Posterior vena cava (tissue), 2 donors: ENCODE results near the gene KRT74. TPM values are rescaled to one million over a fixed set of nuclear protein-coding genes. Genes with fewer than 3 reads are reported as not detected.

Source experiments
- DNase-seq: peaks from one replicate; pipeline ENCODE4 v3.0.0-alpha.2; 2020; ENCODE audit warnings: low spot score
- intact Hi-C, 2 donors: fragments of 100-400 bp; cut with DNase I; formaldehyde crosslinking; loops; one replicate each; pipeline versions ENCODE4 v1.14.1 to v1.14.2; 2022 to 2023
- total RNA-seq, 2 donors: library from RNA; stranded (reverse); fragmentation: NEBNext Ultra II Directional; extraction: Animal tissue kit (Norgen Biotek cat#: 25700); gene quantifications; one replicate each; pipeline ENCODE4 v1.2.1, GENCODE V29; 2021
- donor health status: DM: yes; HTN: yes; CAD: no.
- donor health status: DM: yes; HTN: yes; CAD: no.

KRT74 gene
- total RNA-seq, 2 donors from 2014 or later: not detected

DNA sequence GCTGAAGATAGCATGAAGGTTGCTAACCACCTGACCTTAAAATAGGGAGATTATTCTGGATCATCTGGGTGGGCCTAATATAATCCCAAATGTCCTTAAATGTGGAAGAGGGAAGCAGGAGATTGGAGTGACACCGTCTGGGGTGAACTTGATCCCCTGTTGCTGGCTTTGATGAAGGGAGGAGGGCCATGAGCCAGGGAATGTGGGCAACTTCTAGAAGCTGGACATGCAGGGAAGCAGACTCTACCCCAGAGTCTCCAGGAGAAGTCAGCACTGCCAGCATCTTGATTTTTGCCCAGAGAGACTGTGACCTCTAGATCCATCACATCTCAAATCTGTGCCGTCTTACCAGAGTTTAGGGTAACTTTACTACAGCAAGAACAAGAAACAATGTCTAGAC lies 44.2 kb downstream of the KRT74 start:
- intact Hi-C loops: no loop called here
- DNase-seq: no peak

DNA sequence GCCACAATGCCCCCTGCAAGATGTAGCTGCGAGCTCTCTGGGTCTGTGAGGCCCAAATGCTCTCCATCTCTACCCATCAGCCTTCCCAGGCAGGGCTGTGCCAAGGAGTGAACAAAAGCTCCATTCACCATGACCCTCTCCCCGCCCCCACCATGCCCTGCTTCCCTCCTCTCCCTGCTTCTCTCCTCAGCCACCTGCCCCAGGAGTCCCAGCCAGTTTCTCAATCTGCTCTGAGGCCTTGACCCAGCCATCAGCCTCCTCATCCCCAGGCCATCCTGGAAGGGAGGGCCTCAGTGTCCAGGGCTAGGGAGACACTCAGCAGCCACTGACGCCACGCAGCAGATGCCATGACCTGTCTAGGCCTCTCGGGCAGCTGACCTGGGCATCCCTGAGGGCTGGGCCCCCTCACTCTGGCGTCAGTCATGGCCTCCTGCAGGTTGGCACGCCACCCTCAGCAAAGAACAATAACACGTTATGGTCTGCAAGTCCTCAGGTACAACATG lies 45.0 kb downstream of the KRT74 start:
- intact Hi-C loops: no loop called here
- no peak for DNase-seq

DNA sequence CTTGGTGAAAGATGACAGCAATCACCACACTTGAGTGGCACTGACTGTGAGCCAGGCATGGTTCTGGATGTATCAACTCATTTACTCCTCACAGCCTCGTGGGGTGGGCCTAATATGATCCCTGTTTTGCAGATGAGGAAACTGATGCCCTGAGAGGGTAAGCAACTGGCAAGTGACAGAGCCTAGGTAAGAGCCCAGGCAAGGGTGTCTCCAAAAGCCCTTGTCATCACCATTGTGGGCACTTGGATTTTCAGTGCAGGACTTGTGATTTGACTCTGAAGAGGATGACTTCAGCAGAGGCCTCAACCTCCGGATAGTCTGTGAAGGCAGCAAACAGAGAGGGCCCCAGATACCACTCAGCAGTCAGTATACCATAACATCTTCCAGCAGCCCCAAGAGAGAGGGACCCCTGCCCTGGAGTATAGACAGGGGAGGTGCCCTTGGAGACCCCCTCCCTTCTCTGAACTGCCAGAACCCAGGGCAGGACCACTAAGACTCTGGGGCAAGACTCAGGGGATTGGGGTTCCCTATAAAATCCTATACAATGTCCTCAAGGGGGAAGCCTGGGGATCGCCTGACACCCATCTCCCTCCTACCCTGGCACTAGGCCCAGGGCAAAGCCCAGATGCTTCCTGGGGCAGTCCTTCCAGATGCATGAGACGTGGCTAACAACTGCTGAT lies 46.4 kb downstream of the KRT74 start:
- no peak for DNase-seq
- intact Hi-C loops: no loop called here

DNA sequence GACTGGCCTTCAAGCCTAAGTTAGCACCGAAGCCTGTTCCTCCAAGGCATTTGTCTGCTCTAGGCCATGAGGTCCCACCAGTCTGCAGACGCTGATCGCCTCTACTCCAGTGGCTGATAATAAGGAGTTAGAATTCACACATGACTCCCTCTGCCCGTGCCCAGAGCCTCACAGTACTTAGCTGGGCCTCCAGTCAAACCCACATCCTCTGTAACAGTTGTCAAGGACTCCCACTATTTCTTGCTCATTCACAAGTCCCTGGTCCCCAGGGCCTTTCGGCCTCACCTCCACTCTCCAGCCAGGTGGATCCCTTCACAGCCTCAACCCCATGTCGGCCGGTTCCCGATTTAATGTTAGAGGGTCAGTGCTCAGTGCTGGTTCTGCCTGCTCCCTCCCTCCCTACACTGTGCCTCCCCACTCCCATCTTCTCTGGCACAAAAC lies 47.1 kb downstream of the KRT74 start:
- intact Hi-C loops: no loop called here
- no peak for DNase-seq

DNA sequence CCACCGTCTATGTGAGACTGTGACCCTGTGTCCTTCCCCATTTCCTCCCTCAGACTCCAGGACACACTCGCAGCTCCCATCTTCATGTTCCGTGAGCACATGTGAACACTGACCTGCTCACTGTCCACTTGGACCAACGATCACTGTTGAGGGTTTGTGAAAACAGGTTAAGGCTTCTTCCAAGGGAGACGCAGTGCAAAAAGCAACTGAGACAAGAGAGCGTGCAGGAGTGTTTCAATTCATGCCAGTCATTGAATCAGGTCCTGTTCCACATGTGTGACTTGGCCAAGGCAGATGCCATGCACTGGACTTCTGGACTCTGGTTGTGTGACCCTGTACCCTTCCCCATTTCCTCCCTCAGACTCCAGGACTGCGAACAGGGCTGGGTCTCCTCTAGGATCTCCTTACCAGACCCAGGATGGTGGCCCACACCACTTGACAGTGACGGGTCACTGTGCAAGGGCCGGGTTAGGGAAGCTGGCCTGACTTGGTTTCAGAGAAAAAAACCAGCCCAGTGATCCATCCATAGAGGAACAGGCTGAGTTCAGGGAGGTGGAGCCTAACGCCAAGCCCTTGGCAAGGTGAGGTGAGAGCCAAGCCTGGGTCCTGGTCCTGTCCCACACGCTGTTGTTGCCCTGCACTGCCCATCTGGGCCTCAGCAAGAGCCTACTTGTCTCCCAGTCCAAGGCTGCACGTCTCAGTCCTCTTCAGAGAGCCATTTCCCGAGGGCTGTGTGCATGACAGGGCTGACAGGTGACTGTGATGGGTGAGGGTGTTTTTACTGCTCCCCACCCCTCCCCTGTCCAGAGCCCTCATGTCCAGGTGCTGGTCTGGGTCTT lies 47.8 kb downstream of the KRT74 start:
- DNase-seq: no peak
- intact Hi-C loops: no loop called here

DNA sequence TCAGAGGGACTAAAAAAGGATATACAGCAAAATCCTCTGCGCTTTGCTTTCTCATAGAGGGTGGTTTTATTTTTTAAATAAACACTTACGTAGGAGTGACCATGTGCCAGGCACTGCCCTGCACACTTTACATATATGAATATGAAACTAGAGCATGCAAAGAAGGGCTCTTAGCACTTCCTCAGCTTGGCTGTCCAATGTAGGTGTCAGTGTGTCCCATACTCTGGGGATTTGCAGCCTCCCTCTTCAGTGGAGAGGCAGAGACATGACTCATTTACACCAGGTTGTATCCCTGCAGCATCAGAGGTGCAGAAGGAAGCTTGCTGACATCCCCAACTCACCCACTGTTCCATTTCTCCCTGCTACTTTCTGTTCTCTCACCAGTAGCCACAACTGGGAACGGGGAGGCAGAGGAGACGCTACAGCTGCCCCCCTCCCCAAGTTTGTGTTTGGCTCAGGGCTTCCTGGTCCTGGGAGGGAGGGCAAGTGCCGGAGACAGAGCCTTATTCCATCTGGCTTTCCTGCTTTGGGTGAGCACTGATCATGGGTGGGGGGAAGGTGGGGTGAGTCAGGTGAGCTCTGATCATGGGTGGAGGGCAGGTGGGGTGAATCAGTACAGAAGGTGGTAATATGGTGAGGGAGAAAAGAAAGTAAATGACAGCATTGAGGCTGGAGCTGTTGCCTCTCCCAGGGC lies 48.6 kb downstream of the KRT74 start:
- no peak for DNase-seq
- intact Hi-C loops: no loop called here

DNA sequence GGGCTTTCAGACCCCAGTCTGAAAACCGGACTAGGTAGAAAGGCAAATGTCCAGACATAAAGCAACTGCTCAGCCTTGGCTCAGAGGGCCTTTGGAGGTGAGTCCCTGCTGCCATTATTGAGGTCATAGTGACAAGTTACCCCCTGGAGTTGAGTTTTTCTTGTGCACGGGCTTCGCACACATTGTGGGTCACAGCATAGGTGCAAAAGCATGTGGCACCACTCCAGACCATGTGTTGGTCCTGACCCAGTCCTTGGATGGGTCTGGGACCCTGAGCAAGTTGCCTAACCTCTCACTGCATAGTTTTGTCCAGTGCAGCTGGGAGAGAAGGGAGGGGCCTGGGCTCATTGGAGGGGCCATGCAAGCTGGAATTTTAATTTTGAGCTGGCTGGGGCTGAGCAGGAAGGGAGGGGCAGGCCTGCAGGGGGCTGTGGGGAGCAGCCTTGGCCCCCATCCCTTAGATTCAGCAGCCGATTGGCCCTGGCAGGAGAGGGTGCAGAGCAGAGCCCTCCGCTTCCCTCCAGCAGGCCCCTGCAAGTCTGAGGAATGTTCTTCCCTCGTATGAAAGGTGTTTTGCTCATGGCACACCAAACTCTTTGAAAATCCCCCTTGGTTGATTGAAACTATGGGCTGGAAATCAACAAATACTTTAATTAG lies 49.3 kb downstream of the KRT74 start:
- no peak for DNase-seq
- intact Hi-C loops: no loop called here

DNA sequence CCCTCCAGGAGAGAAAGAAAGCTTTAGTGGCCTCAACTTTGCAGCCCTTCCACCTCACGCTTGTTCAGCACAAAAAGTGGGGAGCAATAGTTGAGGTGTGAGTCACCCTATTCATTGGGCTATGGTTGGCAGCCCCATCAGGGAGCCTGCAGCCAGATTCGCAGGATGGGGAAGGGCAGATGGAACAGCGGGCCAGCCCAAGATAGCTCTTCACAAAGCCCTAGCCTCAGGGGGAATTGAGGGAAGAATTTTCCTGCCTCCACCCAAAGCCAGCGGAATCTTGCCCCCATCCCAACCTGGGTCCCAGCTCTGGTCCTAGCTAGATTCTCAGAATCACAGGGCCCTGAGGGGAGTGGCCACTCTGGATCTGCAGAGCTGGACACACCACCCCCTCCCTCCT lies 49.8 kb downstream of the KRT74 start:
- intact Hi-C loops: no loop called here
- no peak for DNase-seq

DNA sequence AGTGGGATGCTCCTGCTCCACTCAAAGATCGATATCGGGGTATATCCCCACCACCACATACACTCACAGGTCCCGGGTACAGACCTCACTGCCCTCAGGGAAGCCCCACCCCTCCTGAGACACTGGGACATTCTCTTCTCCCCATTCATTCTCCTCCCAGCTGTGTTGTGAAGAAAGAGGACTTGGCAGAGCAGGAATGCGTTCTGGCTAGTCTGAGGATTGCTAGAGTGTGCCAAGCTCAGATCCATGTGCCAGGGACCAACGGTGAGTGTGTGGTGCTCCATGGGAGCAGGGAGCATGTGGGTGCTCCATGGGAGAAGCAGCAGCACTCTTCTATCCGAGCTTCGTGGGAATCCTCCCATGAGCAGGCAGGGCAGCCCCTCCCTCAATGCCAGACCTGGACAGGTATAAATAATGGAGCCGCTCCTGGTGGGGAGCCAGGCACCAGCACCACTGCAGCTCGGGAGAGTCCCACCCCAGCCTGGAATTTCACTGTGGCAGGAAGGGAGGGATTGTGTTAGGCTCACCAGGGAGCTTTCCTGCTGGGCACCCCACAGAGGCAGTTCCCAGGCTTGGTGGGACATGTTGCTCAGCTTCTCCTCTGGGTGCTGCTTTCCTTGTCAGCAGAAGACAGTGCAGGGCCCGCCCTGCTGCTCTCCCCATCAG lies 51.2 kb downstream of the KRT74 start:
- no peak for DNase-seq
- intact Hi-C loops: no loop called here

DNA sequence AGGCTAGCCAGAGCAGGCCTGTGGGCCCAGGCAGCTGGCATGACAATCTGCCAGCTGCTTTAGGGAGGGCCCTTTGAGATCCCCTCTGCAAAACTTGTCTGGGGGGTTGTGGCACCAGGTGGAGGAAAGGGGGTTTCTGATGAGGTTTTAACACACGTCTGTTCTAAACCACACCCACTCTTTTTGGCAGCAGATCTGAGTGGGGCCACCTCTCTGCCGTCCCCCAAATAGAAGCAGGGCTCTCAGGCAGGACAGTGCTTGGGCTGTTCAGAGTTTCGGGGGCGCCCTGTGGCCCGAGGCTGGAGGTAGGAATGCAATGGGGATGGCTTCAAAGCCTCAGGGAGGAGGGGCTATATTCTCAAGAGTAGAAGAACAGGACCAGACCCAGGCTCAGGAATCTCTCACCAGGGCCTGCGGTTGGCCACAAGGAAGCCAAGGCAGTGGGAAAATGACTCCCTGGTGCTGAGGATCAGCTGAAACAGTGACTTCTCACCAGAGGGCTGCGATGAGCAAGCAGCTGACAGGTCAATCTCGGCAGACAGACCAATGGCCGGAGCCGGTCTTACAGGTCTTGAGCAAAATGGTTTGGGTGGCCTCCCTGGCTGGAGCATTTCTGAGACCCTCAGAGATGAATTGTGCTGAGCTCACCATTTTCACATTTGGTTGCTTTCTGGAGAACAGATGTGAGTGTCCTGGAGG lies 51.9 kb downstream of the KRT74 start:
- intact Hi-C loops: no loop called here
- DNase-seq: no peak

DNA sequence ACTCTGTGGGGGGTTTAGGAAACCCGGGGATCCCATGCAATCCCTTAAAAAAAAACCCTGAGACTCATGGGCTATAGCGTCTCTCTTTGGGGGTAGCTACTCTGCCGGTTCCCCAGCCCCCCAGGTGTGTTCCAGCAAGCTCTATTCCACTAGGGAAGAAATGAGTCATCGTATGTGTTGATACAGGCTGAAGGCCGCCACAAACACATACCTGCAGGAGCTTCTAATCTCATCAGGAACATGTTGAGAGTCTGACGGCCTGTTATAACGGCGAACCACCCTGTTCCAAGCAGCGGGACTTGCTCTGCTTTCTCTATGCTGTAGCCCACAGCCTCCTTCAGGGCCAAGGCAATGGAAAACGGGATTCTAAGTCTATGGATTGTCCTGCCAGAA lies 52.5 kb downstream of the KRT74 start:
- DNase-seq: no peak
- intact Hi-C loops: no loop called here

DNA sequence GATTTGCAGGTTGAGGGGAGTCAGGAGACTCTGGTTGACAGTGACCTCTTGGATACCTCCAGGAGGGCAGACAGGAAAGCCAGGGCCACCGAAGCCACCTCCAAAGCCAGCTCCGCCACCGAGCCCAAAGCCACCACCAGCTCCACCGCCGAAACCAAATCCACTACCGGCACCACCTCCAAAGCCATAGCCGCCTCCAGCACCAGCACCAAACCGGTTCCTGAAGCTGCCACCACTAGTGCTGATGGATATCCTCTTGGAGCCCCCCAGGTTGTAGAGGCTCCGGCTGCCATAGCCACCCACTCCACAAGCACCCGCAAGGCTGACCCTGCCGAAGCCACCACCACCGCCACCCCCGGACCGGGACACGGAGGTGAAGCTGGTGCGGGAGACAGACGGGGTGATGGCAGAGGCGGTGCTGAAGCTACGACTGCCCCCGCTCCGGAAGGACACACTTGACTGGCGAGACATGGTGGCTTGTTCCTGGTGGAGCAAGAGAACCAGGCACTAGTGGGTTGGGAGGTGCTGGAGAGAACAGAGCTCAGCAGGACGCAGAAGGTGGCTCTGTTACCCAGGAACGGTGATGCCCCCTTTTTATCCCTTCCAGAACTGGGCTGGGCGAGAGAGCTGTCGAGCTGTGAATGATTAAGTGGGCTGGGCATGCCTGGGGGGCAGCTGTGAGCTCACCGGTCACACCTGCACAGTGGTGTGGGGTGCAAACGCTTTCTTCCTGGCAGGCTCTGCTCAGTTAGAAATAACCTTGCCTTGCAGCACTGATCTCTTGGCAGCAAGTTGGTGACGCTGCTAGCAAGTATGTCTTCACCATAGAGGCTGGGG lies 53.6 kb downstream of the KRT74 start, which contains the start of gene KRT5:
Gene KRT5 (minus strand): TSS at position 569 of the 837 bp plus-strand sequence. CDS start 98 bp downstream, at position 471.
- intact Hi-C loops: no loop called here
- DNase-seq: peak; percentile 66

DNA sequence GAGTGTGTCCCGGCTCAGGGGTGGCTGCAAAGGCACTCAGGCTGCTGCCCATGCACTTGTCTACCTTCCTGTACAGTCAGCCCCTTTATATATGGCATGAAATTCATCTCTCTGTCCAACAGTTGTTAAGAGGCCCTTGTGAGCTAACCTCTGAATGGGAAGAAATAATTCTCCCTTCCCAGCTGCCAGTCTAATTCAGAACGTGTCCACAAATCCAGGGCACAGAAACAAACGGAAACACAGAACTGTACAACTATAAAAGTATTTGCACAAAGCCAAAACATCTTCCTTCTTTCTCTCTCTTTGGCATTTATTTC lies 54.3 kb downstream of the KRT74 start:
- intact Hi-C loops: no loop called here

DNA sequence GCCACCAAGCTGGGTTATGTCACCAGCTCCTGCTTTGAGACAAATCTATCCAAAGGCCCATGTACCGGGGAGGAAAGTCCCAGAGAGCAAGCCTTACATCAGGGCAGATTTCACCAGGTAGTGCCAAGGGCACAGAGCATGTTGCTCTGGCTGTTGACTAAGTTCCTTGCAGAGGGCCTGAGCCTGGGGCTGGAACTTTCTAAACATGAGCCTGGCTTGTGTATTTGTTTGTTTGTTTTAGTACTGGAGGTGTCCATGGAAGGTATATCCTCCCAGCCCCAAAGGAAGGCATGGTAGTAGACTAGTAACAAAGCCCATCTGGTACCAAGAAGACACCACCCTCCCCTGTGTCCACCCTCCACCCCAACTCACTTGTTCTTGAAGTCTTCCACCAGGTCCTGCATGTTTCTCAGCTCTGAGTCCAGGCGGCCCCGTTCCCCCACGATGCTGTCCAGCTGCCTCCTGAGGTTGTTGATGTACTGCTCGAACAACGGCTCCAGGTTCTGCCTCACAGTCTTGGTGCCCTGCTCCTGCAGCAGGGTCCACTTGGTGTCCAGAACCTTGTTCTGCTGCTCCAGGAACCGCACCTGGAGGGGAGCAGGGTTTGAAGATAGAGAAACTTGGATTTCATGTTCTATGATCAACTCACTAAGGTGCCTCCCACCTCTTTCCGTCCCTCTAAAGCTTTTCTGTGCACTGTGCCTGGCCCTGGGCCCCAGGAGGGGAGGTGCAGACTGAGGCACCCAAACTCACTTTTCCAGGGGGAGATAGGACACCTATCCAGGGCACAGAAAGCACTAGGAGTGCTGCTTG lies 54.9 kb downstream of the KRT74 start:
- intact Hi-C loops: no loop called here
- no peak for DNase-seq

More for the DNA sequence above, 54.3 kb downstream of the KRT74 start:
- DNase-seq: no peak

DNA sequence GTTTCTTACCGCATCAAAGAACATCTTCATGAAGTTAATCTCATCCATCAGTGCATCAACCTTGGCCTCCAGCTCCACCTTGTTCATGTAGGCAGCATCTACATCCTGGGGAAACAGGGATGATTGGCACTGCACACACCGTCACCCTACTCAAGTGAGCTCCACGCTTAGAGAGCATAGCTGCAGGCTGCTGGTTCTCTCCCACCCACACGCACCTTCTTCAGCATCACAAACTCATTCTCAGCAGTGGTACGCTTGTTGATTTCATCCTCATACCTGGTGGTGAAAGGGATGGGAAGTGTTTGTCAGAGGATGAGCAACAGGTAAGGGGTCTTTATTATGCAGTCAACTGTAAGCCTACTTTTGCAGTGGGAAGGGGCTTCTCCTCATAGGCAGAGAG lies 55.8 kb downstream of the KRT74 start:
- intact Hi-C loops: no loop called here
- no peak for DNase-seq

DNA sequence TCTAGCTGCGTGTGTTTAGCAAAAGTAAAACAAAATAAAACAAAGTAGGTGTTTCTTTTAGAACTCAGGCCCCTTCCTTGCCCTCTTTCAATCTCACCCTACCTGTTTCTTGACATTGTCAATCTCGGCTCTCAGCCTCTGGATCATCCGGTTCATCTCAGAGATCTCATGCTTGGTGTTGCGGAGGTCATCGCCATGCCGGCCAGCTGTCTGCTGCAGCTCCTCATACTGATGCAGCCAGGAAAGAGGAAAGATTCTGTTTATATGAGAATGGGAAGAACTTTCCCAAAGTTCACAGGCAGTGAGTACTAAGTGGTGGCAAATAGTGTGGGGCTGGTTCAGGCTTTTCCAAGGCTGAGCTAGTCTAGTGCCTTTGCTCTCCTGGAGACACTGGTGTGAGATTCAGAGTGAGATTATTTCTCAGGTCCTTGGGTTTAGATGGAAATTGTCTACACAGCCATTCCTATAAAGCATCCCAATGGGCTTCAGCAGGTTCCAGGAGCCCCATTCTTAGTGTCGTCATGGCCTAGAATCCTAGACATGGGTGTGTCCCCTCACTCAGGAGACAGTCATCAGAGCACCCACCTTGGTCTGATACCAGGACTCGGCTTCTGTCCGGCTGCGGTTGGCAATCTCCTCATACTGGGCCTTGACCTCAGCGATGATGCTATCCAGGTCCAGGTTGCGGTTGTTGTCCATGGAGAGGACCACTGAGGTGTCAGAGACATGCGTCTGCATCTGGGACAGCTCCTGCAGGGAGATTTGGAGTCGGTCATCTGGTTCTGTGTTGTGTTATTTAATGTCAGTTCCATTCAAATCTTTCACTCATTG lies 56.4 kb downstream of the KRT74 start:
- intact Hi-C loops: no loop called here
- DNase-seq: no peak
